K562 (cell line): ENCODE results near the gene CCDC158. TPM values are rescaled to one million over a fixed set of nuclear protein-coding genes. Genes with fewer than 3 reads are reported as not detected.

ENCODE experiments used
- ATAC-seq: fragments of 200-7000 bp; cut with Tn5 transposase; 3 replicates; pipeline ENCODE4 v1.9.1; 2020; ENCODE audit warnings: moderate library complexity
- BruUV-seq: library from RNA; stranded (reverse); fragments of 400-500 nt; replicated peaks from 2 replicates; lab custom pipeline; 2021; lab: Mats Ljungman, UMichigan
- CTCF ChIA-PET: fragments of 300-600 bp; formaldehyde crosslinking; extraction: SDS; loops from one replicate; lab custom pipeline; 2021; ENCODE audit warnings: low intra/inter-chr PET ratio; lab: Yijun Ruan, JAX
- POLR2A ChIA-PET: fragments of 300-600, 350-650 bp; sonication (Branson Sonifier 250); formaldehyde crosslinking; extraction: SDS; loops from one replicate; lab custom pipeline; 2021; ENCODE audit warnings: antibody characterized with exemption, inconsistent platforms; lab: Yijun Ruan, JAX
- DNase-seq, 4 experiments: peaks; one replicate each; pipeline versions ENCODE4 v3.0.0 to v3.0.0-alpha.2; 2011 to 2018; ENCODE audit warnings: low spot score in 3 of 4, mixed read lengths in 3 of 4; ENCODE audit errors: extremely low read depth in 1 of 4
- FAIRE-seq: peaks from 2 replicates; lab custom pipeline; 2011; peaks lifted over from hg19 to GRCh38; lab: Jason Lieb, UNC
- H2AFZ ChIP-seq: 2 replicates; pipeline ENCODE4 v1.6.0; 2011; ENCODE audit warnings: low read depth, low read length, control low read depth, inconsistent platforms
- H3K27ac ChIP-seq: fragments of 200-600 bp; 3 replicates; pipeline ENCODE4 v1.8.0; 2011; ENCODE audit warnings: low read depth, mild to moderate bottlenecking, control low read depth, inconsistent platforms, low read length, moderate library complexity, mixed read lengths; ENCODE audit errors: extremely low read depth
- H3K27me3 ChIP-seq, 2 experiments: fragments of 300-600 bp in 1 of 2; 2 replicates in 1 of 2; 3 replicates in 1 of 2; pipeline versions ENCODE4 v1.6.0 to v1.8.0; 2011; ENCODE audit warnings: inconsistent platforms in 2 of 2, low read length in 2 of 2, mild to moderate bottlenecking in 1 of 2, mixed read lengths in 1 of 2, moderate library complexity in 1 of 2; ENCODE audit not compliant: control insufficient read depth in 2 of 2, insufficient read depth in 2 of 2
- H3K36me3 ChIP-seq: fragments of 300-600 bp; 3 replicates; pipeline ENCODE4 v1.8.0; 2011; ENCODE audit warnings: mild to moderate bottlenecking, low read length, inconsistent platforms; ENCODE audit not compliant: control insufficient read depth, insufficient read depth
- H3K4me1 ChIP-seq, 2 experiments: fragments of 200-600 bp in 1 of 2; replicated peaks in 1 of 2; 2 replicates in 1 of 2; 3 replicates in 1 of 2; pipeline versions ENCODE4 v1.5.1 to v1.8.0; 2011; ENCODE audit warnings: inconsistent platforms in 2 of 2, low read length in 2 of 2, mild to moderate bottlenecking in 1 of 2, mixed read lengths in 1 of 2, moderate library complexity in 1 of 2; ENCODE audit not compliant: control insufficient read depth in 2 of 2, insufficient read depth in 2 of 2
- H3K4me2 ChIP-seq: 2 replicates; pipeline ENCODE4 v1.6.1; 2011; ENCODE audit warnings: low read length, control low read depth, inconsistent platforms, mixed read lengths; ENCODE audit not compliant: insufficient read depth
- H3K4me3 ChIP-seq: fragments of 200-600 bp; sonication (generic), shearing (Covaris generic); 2 replicates; pipeline ENCODE4 v1.5.1; 2016; ENCODE audit warnings: control low read depth, inconsistent platforms
- H3K79me2 ChIP-seq: fragments of 200-600 bp; 3 replicates; pipeline ENCODE4 v1.8.0; 2011; ENCODE audit warnings: low read length, inconsistent platforms; ENCODE audit not compliant: control insufficient read depth, insufficient read depth
- H3K9ac ChIP-seq, 2 experiments: 2 replicates each; pipeline versions ENCODE4 v1.6.0 to v1.6.1; 2011; ENCODE audit warnings: low read depth in 2 of 2, low read length in 2 of 2, control low read depth in 1 of 2, inconsistent platforms in 1 of 2, mild to moderate bottlenecking in 1 of 2, mixed read lengths in 1 of 2; ENCODE audit not compliant: insufficient read depth in 1 of 2
- H3K9me1 ChIP-seq: one replicate; pipeline ENCODE4 v1.6.0; 2011; ENCODE audit warnings: inconsistent platforms, mild to moderate bottlenecking, low read length, moderate library complexity; ENCODE audit not compliant: control insufficient read depth, insufficient read depth
- H3K9me3 ChIP-seq: replicated peaks from 2 replicates; pipeline ENCODE4 v1.5.1; 2011; ENCODE audit warnings: low read depth, low read length, inconsistent platforms; ENCODE audit not compliant: control insufficient read depth, insufficient read depth
- H4K20me1 ChIP-seq: replicated peaks from 2 replicates; pipeline ENCODE4 v1.6.1; 2011; ENCODE audit warnings: low read length, inconsistent platforms, mixed read lengths; ENCODE audit not compliant: control insufficient read depth, insufficient read depth
- ELK1 ChIP-seq: sonication (generic); formaldehyde crosslinking; IDR thresholded peaks from 2 replicates; pipeline ENCODE4 v1.8.1; 2022; ENCODE audit warnings: missing genetic modification reagents
- FOXM1 ChIP-seq, 2 experiments: fragments of 450-650 bp in 1 of 2; sonication (generic) in 1 of 2; formaldehyde crosslinking in 1 of 2; IDR thresholded peaks; 2 replicates each; pipeline versions ENCODE4 v1.6.1 to v1.9.0; 2017 to 2022; ENCODE audit warnings: low read depth in 2 of 2, mild to moderate bottlenecking in 2 of 2, missing genetic modification reagents in 1 of 2, moderate library complexity in 1 of 2
- HDAC2 ChIP-seq: fragments of 450-650 bp; IDR thresholded peaks from 2 replicates; pipeline ENCODE4 v1.6.1; 2016; ENCODE audit warnings: mild to moderate bottlenecking
- ID3 ChIP-seq, 2 experiments: fragments of 250-450 bp in 1 of 2; fragments of 450-650 bp in 1 of 2; sonication (Bioruptor Pico) in 1 of 2; IDR thresholded peaks; 2 replicates each; pipeline versions ENCODE4 v1.6.1 to v1.8.0; 2016 to 2021; ENCODE audit warnings: mild to moderate bottlenecking in 2 of 2, moderate library complexity in 2 of 2, missing compliant biosample characterization in 1 of 2, missing genetic modification characterization in 1 of 2
- MAFK ChIP-seq: IDR thresholded peaks from 2 replicates; pipeline ENCODE4 v1.6.1; 2011; ENCODE audit warnings: low read length, improper control_type of control experiment
- MTA2 ChIP-seq: fragments of 450-650 bp; IDR thresholded peaks from 2 replicates; pipeline ENCODE4 v1.6.1; 2016; ENCODE audit warnings: low read depth
- NFXL1 ChIP-seq: fragments of 450-650 bp; formaldehyde crosslinking; IDR thresholded peaks from 2 replicates; pipeline ENCODE4 v1.4.0; 2021; ENCODE audit warnings: mild to moderate bottlenecking
- PHTF2 ChIP-seq: fragments of 250-450 bp; sonication (Bioruptor Pico); IDR thresholded peaks from 2 replicates; pipeline ENCODE4 v1.5.0; 2021; ENCODE audit warnings: mild to moderate bottlenecking
- PML ChIP-seq: IDR thresholded peaks from 2 replicates; pipeline ENCODE4 v1.6.1; 2012; ENCODE audit warnings: low read length, inconsistent platforms
- RBM15 ChIP-seq: fragments of 200-400 bp; formaldehyde crosslinking; IDR thresholded peaks from 2 replicates; pipeline ENCODE4 v1.6.1; 2018; ENCODE audit warnings: mild to moderate bottlenecking, low read length, moderate library complexity; ENCODE audit not compliant: insufficient read depth
- SLC30A9 ChIP-seq: fragments of 250-450 bp; sonication (Bioruptor Pico); IDR thresholded peaks from 2 replicates; pipeline ENCODE4 v1.8.0; 2022; ENCODE audit warnings: mild to moderate bottlenecking, moderate library complexity
- SMARCA5 ChIP-seq: fragments of 450-650 bp; IDR thresholded peaks from 2 replicates; pipeline ENCODE4 v1.6.1; 2016
- ZBED1 ChIP-seq: IDR thresholded peaks from 2 replicates; pipeline ENCODE4 v1.6.1; 2014
- ZNF133 ChIP-seq: fragments of 250-450 bp; sonication (Bioruptor Pico); IDR thresholded peaks from 2 replicates; pipeline ENCODE4 v1.4.0; 2020; ENCODE audit warnings: mild to moderate bottlenecking
- ZNF143 ChIP-seq: sonication (generic); formaldehyde crosslinking; IDR thresholded peaks from 2 replicates; pipeline ENCODE4 v1.9.0; 2022; ENCODE audit warnings: mild to moderate bottlenecking, missing genetic modification reagents
- ZNF175 ChIP-seq: fragments of 200-800 bp; sonication (Bioruptor generic); IDR thresholded peaks from 2 replicates; pipeline ENCODE4 v1.6.1; 2016; ENCODE audit warnings: low read depth, mild to moderate bottlenecking, missing genetic modification characterization, missing compliant biosample characterization
- ZNF217 ChIP-seq: sonication (generic); formaldehyde crosslinking; IDR thresholded peaks from 2 replicates; pipeline ENCODE4 v1.8.0; 2022; ENCODE audit warnings: mild to moderate bottlenecking, missing genetic modification reagents
- ZNF644 ChIP-seq: fragments of 200-800 bp; sonication (Bioruptor generic); IDR thresholded peaks from 2 replicates; pipeline ENCODE4 v1.6.1; 2016; ENCODE audit warnings: low read depth, missing genetic modification characterization, missing compliant biosample characterization
- WGBS: fragments of 100-300 bp; shearing (Covaris generic); methylation state at CpG from one replicate; pipeline ENCODE4 v1.1.6; 2016; ENCODE audit warnings: low coverage, mixed read lengths; ENCODE audit not compliant: insufficient coverage; ENCODE audit errors: missing lambda C conversion rate; 5-methylcytosine and 5-hydroxymethylcytosine counted together
- in situ Hi-C: fragments of 300-500 bp; cut with MboI; formaldehyde crosslinking; loops from 4 replicates; pipeline ENCODE4 v1.15.0; 2018; ENCODE audit warnings: inconsistent platforms, mixed read lengths
- intact Hi-C: fragments of 100-400 bp; cut with micrococcal nuclease; formaldehyde crosslinking; loops from 2 replicates; pipeline ENCODE4 v1.14.2; 2022
- polyA plus RNA-seq, 8 experiments: library from polyadenylated mRNA; depleted of rRNA in 4 of 8; stranded (reverse) in 5 of 8; unstranded in 3 of 8; fragments of >200 nt; fragmentation: Nextera tagmentation in 2 of 8; fragmentation: Illumina TruSeq in 1 of 8; extraction: Ambion mirVana in 2 of 8; extraction: Trizol in 1 of 8; gene quantifications; 2 replicates each; pipeline versions ENCODE4 v1.2.1 to v1.2.3, GENCODE V29; 2011 to 2014; ENCODE audit warnings: inconsistent platforms in 1 of 8, missing spikeins in 1 of 8
- total RNA-seq, 7 experiments: library from RNA; depleted of rRNA in 6 of 7; stranded (reverse); fragments of >200 nt in 6 of 7; fragmentation: Illumina TruSeq in 2 of 7; extraction: Trizol in 2 of 7; gene quantifications; 2 replicates each; pipeline versions ENCODE4 v1.2.1 to v1.2.3, GENCODE V29; 2011 to 2021; ENCODE audit warnings: low replicate concordance in 1 of 7
- TF ChIP-seq, protein P1 (sequence below): fragments of 450-650 bp; IDR thresholded peaks from 2 replicates; pipeline ENCODE4 v1.6.1; 2016; ENCODE audit warnings: borderline replicate concordance

The CCDC158 gene
- total and polyA plus RNA-seq, 9 of the 15 experiments (the other 6 are each of a cell fraction or from before 2014, with no cell fraction given) = not detected

- H3K4me1 ChIP-seq = no peaks in the 10 kb centered on the region
- POLR2A ChIA-PET = no interaction called here
- CTCF ChIA-PET = interaction anchor here (1.1 kb wide), 1 partner anchor 92 kb away, joined by 3 read pairs; no protein-coding TSS in a partner anchor
- in situ Hi-C loops (no loop called here), intact Hi-C loops (no loop called here)
- H3K79me2 ChIP-seq = no peaks in the 10 kb centered on the region
- no peaks in the 10 kb centered on the region for H3K9me1 ChIP-seq
- no peak overlapping the region for H3K9ac ChIP-seq
- no peak overlapping the region for H3K4me3 ChIP-seq
- H3K9me3 ChIP-seq = no peaks in the 10 kb centered on the region
- DNase-seq = no peak
- no peaks in the 10 kb centered on the region; the same call in 1 of the 2 replicates for H4K20me1 ChIP-seq
- no peak overlapping the region for H2AFZ ChIP-seq
- BruUV-seq = no TSS peak
- TF ChIP-seq, protein P1, sequence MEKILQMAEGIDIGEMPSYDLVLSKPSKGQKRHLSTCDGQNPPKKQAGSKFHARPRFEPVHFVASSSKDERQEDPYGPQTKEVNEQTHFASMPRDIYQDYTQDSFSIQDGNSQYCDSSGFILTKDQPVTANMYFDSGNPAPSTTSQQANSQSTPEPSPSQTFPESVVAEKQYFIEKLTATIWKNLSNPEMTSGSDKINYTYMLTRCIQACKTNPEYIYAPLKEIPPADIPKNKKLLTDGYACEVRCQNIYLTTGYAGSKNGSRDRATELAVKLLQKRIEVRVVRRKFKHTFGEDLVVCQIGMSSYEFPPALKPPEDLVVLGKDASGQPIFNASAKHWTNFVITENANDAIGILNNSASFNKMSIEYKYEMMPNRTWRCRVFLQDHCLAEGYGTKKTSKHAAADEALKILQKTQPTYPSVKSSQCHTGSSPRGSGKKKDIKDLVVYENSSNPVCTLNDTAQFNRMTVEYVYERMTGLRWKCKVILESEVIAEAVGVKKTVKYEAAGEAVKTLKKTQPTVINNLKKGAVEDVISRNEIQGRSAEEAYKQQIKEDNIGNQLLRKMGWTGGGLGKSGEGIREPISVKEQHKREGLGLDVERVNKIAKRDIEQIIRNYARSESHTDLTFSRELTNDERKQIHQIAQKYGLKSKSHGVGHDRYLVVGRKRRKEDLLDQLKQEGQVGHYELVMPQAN = no peak
- TF ChIP-seq MTA2 = no peak
- TF ChIP-seq PHTF2 (CRISPR knock-in tag) = no peak
- TF ChIP-seq ZNF644 (tag) = no peak
- no peak for TF ChIP-seq ID3 (CRISPR knock-in tag; IDR thresholded peaks at IDR 0.05)
- no peak for TF ChIP-seq ID3 (tag; IDR thresholded peaks at IDR 0.05)
- TF ChIP-seq NFXL1 (CRISPR knock-in tag) = no peak
- no peak for TF ChIP-seq MAFK
- TF ChIP-seq ELK1 (CRISPR knock-in tag) = no peak
- no peak for TF ChIP-seq ZNF143 (CRISPR knock-in tag)
- no peak for TF ChIP-seq ZBED1
- no peak for TF ChIP-seq PML
- TF ChIP-seq SMARCA5 = no peak
- no peak for TF ChIP-seq SLC30A9 (CRISPR knock-in tag)
- no peak for TF ChIP-seq ZNF217 (CRISPR knock-in tag)
- TF ChIP-seq HDAC2 = no peak
- no peak for TF ChIP-seq ZNF175 (CRISPR knock-in tag)
- no peak for TF ChIP-seq RBM15
- TF ChIP-seq FOXM1 (IDR thresholded peaks at IDR 0.05; ENCODE audit: low read depth) = no peak
- TF ChIP-seq FOXM1 (CRISPR knock-in tag; IDR thresholded peaks at IDR 0.05; ENCODE audit: low read depth) = no peak
- no peak for TF ChIP-seq ZNF133 (CRISPR knock-in tag)
- FAIRE-seq = no peak
- ATAC-seq = no peak
- peaks cover 3 to 14% of the 10 kb centered on the region in 2 experiments; a peak in 1 of 5 replicates for H3K27me3 ChIP-seq
- H3K36me3 ChIP-seq = no peaks in the 10 kb centered on the region
- 18% methylated on average over 3 of the region's 3 CpGs for WGBS
- H3K4me2 ChIP-seq = no peak overlapping the region
- H3K27ac ChIP-seq = no peak overlapping the region
Measured at GRCh38 chr4:76442807-76443206, 21.9 kb upstream of the CCDC158 start.
